Measurements from ENCODE around the gene KRTAP3-3. TPM values are rescaled to one million over a fixed set of nuclear protein-coding genes. Genes with fewer than 3 reads are reported as not detected.
"Not testable (repeated sequence)": the region's sequence is repeated elsewhere in the genome, so short reads cannot be mapped to it uniquely, and the experiment has no call there.

KRTAP3-3 gene
- not detected for polyA plus RNA-seq (2013, experiment 1 of 2; ENCODE audit: insufficient read length)
- not detected for polyA plus RNA-seq (2013, experiment 2 of 2; ENCODE audit: insufficient read length)

GRCh38 chr17:40993839-40994238 lies at the start of gene KRTAP3-3:
KRTAP3-3 (minus strand) TSS chr17:40994164; CDS start chr17:40994097, 67 bp downstream.
- no peak for DNase-seq

- no peak for DNase-seq
Measured at GRCh38 chr17:41042953-41043352, 49.0 kb upstream of the KRTAP3-3 start.

- DNase-seq, result peak; percentile 31
Measured at GRCh38 chr17:41040783-41041571, 47.0 kb upstream of the KRTAP3-3 start, which contains the start of gene KRTAP1-1. KRTAP1-1 (minus strand) TSS chr17:41041450; CDS start chr17:41041397, 53 bp downstream.

DNA sequence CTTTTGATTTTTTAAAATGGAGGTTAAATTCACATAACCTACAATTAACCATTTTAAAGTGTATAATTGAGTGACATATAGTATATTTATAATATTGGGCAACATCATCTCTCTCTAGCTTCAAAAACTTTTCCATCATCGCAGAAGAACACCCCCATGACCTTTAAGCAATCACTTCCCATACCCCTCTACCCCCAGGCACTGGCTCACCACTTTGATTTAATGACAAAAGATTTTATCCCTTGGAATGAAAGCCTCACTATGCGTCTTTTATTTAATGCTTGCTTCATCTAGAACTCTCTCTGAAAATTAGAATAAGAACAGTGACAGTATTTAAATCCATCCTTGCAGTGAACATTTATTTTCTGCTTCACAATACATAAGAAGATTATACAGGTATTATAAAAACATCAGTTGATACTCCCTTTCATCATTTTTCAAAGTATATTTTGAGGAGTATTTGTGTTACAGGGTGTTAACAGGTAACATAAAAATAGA lies 43.9 kb upstream of the KRTAP3-3 start:
- no peak for DNase-seq

GRCh38 chr17:41034346-41034935 lies 40.5 kb upstream of the KRTAP3-3 start, which contains the start of gene KRTAP1-3:
KRTAP1-3 (minus strand) TSS chr17:41034874; CDS start chr17:41034821, 53 bp downstream.
- DNase-seq, result not testable (repeated sequence)

- DNase-seq, result no peak
Measured at GRCh38 chr17:41029633-41030245, 35.8 kb upstream of the KRTAP3-3 start, which contains the start of gene KRTAP1-4. KRTAP1-4 (minus strand) TSS chr17:41030195; CDS start chr17:41030078, 117 bp downstream.

- DNase-seq, result peak; percentile 80
Measured at GRCh38 chr17:41026715-41027471, 32.9 kb upstream of the KRTAP3-3 start, which contains the start of gene KRTAP1-5. KRTAP1-5 (minus strand) TSS chr17:41027208; CDS start chr17:41027155, 53 bp downstream.

GRCh38 chr17:41024697-41025096 lies 30.7 kb upstream of the KRTAP3-3 start:
- peak; percentile 71 for DNase-seq

DNA sequence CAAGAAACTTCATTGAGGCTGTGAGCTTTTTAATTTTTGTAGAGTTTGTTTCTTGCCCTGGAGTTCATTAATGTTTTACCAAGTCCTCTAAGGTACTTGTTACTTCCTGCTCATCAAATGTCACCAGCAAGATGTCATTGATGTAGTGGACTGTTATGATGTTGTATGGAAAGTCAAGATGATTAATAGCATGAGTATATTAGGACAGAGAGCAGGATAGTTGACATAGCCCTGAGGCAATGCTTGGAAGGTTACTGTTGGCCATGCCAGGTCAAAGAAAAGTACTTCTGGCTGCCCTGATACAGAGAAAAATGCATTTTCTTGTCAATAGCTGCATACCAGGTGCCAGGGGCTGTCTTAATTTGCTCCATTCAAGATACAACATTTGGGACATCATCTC lies 26.4 kb upstream of the KRTAP3-3 start:
- no peak for DNase-seq

- no peak for DNase-seq
Measured at GRCh38 chr17:41019415-41019814, 25.5 kb upstream of the KRTAP3-3 start.

DNA sequence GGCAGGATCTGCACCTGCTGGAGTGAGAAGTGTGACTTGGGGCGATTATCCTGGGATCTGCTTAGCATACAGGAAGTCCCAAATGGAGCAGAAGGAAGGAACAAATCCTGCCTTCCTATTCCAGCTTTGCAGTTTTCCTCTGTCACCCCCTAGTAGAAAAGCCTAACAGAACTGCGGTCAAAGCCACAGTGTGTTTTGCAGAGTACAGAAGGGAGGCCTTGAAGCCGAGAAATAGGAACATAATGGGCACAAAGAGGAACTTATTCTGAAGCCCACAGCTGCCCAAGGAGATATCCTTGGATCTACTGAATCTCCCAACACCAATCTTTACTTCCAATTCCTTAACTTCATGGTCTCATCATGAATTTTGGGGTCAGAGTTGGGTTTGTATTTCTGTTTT lies 24.6 kb upstream of the KRTAP3-3 start:
- no peak for DNase-seq

DNA sequence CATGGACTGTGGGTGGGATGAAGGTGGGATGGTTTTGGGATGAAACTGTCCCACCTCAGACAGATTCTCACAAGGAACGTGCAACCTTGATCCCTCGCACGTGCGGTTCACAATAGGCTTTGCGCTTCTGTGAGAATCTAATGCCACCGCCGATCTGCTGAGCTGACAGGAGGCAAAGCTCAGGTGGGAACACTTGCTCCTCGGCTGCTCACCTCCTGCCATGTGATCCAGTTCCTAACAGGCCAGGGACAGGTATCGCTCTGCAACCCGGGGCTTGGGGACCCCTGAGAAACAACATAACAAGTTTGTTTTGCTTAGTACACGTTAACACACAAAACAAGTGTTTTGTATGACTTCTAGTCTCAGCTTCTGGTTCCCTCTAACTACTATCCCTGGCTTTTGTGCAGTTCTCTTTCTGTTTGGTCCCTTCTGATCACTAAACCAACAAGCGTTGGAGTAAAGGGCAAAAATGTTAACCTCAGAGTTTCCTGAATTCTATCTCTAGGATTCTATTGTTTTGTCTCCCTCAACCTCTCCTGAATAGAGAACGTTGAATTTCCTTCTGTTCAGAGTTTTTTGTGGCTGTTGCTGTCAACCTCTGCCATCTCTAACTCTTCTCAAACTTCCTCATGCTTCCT lies 22.7 kb upstream of the KRTAP3-3 start:
- DNase-seq, result no peak

GRCh38 chr17:41015454-41015853 lies 21.5 kb upstream of the KRTAP3-3 start:
- peak; percentile 13 for DNase-seq

- DNase-seq, result peak; percentile 34
Measured at GRCh38 chr17:41013606-41014005, 19.6 kb upstream of the KRTAP3-3 start.

DNA sequence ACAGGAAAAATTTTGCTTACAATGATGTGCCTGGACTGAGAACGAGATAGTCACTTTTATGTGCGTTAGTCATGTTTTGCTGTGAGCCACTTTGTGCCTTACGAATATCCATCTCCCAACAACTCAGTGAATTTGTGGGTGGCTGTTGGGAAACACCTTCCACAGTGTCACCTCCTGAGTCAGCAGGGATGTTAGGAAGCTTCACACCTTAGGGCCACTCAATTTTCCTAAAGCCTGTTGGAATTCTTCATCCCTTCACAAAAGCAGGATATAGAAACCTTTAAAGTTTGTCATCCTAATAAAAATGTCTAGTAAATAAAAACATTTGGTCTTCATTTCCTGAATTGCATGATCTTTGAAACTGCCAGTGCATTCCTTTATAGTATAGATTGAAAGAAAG lies 19.2 kb upstream of the KRTAP3-3 start:
- no peak for DNase-seq

GRCh38 chr17:41012326-41013120 lies 18.6 kb upstream of the KRTAP3-3 start:
- no peak for DNase-seq

GRCh38 chr17:41010441-41010840 lies 16.5 kb upstream of the KRTAP3-3 start:
- DNase-seq, result no peak

DNA sequence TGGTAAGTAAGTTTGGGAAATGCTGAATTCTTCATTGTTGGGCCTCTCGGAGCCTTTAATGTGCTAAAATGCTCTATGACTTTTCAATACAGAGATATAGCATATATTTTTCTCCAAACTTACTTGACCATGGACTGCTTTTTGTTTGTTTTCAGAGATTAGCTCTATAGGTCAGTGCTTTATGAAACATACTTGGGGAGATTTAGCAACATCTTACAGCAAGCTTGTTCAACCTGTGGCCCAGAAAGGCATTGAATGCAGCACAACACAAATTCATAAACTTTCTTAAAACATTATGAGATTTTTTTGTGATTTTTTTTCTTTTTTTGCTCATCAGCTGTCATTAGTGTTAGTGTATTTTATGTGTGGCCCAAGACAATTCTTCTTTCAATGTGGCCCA lies 16.0 kb upstream of the KRTAP3-3 start:
- DNase-seq, result no peak

- DNase-seq, result no peak
Measured at GRCh38 chr17:41009301-41009760, 15.4 kb upstream of the KRTAP3-3 start.

GRCh38 chr17:41008811-41009210 lies 14.8 kb upstream of the KRTAP3-3 start, which contains the start of gene KRTAP3-1:
KRTAP3-1 (minus strand) TSS chr17:41009128; CDS start chr17:41009074, 54 bp downstream.
- DNase-seq, result no peak

Data from fibroblast of skin of back (primary cell).